ENCODE data around the gene MIS12. TPM values are rescaled to one million over a fixed set of nuclear protein-coding genes. Genes with fewer than 3 reads are reported as not detected.

The MIS12 gene
- total and polyA plus RNA-seq, 2 of the 4 experiments (the other 2 are of a cell fraction): 7.5 to 11.7 TPM

DNA sequence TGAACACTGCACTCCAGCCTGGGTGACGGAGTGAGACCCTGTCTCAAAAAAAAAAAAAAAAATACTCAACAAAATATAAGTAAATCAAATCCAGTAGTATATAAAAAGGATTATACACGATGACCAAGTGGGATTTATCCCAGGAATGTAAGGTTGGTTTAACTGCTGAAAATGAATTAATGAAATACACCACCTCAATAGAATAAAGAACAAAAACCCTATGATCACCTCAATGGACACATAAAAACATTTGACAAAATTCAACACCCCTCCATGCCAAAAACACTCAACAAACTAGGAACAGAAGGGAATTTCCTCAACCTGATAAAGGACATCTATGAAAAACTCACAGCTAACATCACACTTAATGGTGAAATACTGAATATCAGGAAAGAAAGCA, 6.6 kb downstream of the MIS12 start:
- ATAC-seq (ENCODE audit: low read depth) (no peak), DNase-seq (no peak)
- no peaks in the 10 kb centered on the region; the same call in 1 of the 2 replicates for H4K20me1 ChIP-seq (ENCODE audit: insufficient read depth, low read length)
- no peak overlapping the region for H4K5ac ChIP-seq (ENCODE audit: low read depth, low read length)
- peaks cover 6% of the 10 kb centered on the region for H3K36me3 ChIP-seq (ENCODE audit: control insufficient read depth, insufficient read depth, low read length)
- in situ Hi-C loops (cut with MboI; ENCODE audit: low sequenced_read_pairs) (no loop called here), intact Hi-C loops (cut with micrococcal nuclease) (no loop called here), dilution Hi-C loops (cut with HindIII; ENCODE audit: low sequenced_read_pairs, unreplicated experiment) (no loop called here)
- no peak overlapping the region for H3K14ac ChIP-seq (replicated peaks; ENCODE audit: low read depth, low read length)
- H4K91ac ChIP-seq (ENCODE audit: insufficient read depth, low read depth, low read length): no peak overlapping the region
- H3K9me3 ChIP-seq (ENCODE audit: control insufficient read depth, insufficient read depth, low read length): peaks cover 2% of the 10 kb centered on the region; the same call in 1 of the 2 replicates
- H3K27me3 ChIP-seq (ENCODE audit: control insufficient read depth, insufficient read depth, low read length): no peaks in the 10 kb centered on the region
- no peak overlapping the region for H2AK5ac ChIP-seq (ENCODE audit: low read depth, low read length)
- no peak overlapping the region for H2BK20ac ChIP-seq (ENCODE audit: low read depth, low read length)
- ChIA-PET POLR2A (ENCODE audit: unreplicated experiment) (no interaction called here), CTCF (no interaction called here)
- no peak overlapping the region for H3K23ac ChIP-seq (ENCODE audit: low read depth, low read length)
- H2BK5ac ChIP-seq (ENCODE audit: low read depth, low read length, poor library complexity, severe bottlenecking): no peak overlapping the region
- no peak overlapping the region for H3K27ac ChIP-seq (ENCODE audit: insufficient read depth, low read length)
- no peak overlapping the region for H2BK120ac ChIP-seq (ENCODE audit: low read depth, low read length)
- H3K4me3 ChIP-seq (ENCODE audit: insufficient read depth, low read depth, low read length): no peak overlapping the region
- no peak overlapping the region for H3K4ac ChIP-seq (ENCODE audit: low read depth, low read length)
- WGBS, 2 experiments (ENCODE audit: extremely low coverage in 2 of 2, insufficient read length in 1 of 2): no CpG with 5 or more reads among the region's 2 CpGs
- no peak overlapping the region for H3K18ac ChIP-seq (ENCODE audit: low read depth, low read length)
- H2AFZ ChIP-seq (replicated peaks; ENCODE audit: low read length, poor library complexity): no peak overlapping the region
- H3K9me1 ChIP-seq (ENCODE audit: insufficient read depth, low read length): no peaks in the 10 kb centered on the region
- H3K4me1 ChIP-seq (ENCODE audit: control insufficient read depth, insufficient read depth, low read length): no peaks in the 10 kb centered on the region
- no peak overlapping the region for H3K4me2 ChIP-seq (ENCODE audit: low read depth, low read length)
- peaks cover 16 to 19% of the 10 kb centered on the region in 2 experiments; a peak in 3 of 4 replicates for H3K79me1 ChIP-seq (ENCODE audit: low read depth in 1 of 2, low read length in 2 of 2)
- H3K56ac ChIP-seq (ENCODE audit: extremely low read depth, insufficient read depth, low read length): no peak overlapping the region
- BruUV-seq (replicated peaks): no TSS peak
- no peak overlapping the region for H4K8ac ChIP-seq (ENCODE audit: low read depth in 2 of 2, low read length in 2 of 2)
- H2BK15ac ChIP-seq (ENCODE audit: low read depth, low read length): no peak overlapping the region
- no peak overlapping the region for H3K9ac ChIP-seq (ENCODE audit: low read depth, low read length)
- no peak overlapping the region for H2AK9ac ChIP-seq (replicated peaks; ENCODE audit: low read depth, low read length, poor library complexity)
- no peak for TF ChIP-seq MXI1 (IDR thresholded peaks at IDR 0.05; ENCODE audit: borderline replicate concordance, low read depth, low read length)

All from IMR-90 (cell line).